NCI-H1105 treated with DMSO at 0.1 percent for 48 hours (cell line): ENCODE results near the gene VWA2.
A peak's percentile ranks its signal among the peaks of the same experiment; 100 is the strongest.

Experiments used
- DNase-seq: peaks from one replicate; lab custom pipeline; 2025; lab: John Stamatoyannopoulos, UW

The VWA2 gene, protein sequence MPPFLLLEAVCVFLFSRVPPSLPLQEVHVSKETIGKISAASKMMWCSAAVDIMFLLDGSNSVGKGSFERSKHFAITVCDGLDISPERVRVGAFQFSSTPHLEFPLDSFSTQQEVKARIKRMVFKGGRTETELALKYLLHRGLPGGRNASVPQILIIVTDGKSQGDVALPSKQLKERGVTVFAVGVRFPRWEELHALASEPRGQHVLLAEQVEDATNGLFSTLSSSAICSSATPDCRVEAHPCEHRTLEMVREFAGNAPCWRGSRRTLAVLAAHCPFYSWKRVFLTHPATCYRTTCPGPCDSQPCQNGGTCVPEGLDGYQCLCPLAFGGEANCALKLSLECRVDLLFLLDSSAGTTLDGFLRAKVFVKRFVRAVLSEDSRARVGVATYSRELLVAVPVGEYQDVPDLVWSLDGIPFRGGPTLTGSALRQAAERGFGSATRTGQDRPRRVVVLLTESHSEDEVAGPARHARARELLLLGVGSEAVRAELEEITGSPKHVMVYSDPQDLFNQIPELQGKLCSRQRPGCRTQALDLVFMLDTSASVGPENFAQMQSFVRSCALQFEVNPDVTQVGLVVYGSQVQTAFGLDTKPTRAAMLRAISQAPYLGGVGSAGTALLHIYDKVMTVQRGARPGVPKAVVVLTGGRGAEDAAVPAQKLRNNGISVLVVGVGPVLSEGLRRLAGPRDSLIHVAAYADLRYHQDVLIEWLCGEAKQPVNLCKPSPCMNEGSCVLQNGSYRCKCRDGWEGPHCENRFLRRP

DNA sequence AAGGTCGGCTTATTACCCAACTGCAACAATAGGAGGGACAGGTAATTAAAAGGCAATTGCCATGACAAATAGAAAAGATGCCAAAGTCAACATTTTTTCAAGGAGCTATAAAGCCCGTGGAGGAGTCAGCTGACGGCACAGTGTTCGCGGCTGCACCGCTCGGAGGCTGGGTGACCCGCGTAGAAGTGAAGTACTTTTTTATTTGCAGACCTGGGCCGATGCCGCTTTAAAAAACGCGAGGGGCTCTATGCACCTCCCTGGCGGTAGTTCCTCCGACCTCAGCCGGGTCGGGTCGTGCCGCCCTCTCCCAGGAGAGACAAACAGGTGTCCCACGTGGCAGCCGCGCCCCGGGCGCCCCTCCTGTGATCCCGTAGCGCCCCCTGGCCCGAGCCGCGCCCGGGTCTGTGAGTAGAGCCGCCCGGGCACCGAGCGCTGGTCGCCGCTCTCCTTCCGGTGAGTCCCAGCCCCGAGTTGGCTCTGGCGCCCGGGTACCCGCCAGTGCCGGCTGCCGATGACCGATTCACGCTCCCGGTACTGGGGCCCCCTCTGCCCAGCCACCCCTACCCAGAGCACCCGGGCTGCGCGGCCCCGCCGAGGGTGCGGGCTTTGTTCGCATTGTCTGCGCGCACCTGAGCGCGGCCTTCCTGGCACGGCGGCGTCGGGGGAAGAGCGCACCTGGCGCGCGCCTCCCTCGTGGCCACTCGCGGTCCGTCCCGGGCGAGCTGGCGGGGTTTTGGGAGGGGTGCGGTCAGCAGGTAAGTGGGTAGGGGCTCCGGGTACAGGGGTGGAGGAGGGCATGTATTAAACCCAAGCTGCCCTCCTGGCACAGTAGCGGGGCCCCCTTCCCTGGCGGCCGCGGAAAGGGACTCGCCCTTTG lies at the start of gene VWA2:
Gene VWA2 (plus strand): TSS at position 138 of the 877 bp plus-strand sequence. CDS start 9,460 bp downstream, outside the sequence.
- DNase-seq = peak; percentile 65

DNA sequence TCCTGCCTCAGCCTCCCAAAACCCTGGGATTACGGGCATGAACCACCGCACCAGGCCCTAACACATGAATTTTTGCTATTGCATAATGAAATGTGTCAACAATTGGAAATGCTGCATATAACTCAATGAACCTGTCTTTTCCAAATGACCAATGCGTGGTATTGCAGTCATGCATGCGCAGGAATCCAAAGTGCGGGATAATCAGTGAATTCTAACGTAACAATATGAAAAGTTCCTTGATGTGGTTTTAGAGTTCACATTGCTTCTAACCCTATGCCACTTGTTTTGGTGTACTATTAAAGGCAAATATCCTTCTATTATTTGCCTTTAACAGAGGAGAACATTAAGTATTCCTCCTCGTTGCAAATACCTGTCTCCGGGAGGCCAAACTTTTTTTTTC lies 49.4 kb upstream of the VWA2 start:
- no peak for DNase-seq

DNA sequence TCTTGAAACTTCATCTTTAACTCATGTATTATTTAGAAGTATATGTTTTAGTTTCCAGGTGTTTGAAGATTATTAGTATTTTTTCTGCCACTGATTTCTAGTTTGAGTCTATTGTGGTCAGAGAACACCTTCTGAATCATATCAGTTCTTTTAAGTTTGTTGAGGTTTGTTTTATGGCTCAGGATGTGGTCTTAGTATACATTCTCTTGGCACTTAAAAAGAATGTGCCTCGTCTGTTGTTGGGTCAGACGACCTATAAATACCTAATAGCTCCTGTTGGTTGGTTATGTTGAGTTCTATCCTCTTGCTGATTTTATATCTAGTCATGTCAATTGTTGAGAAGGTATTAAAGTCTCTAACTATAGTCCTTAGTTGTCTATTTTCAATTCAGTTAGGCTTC lies 44.0 kb upstream of the VWA2 start:
- no peak for DNase-seq

DNA sequence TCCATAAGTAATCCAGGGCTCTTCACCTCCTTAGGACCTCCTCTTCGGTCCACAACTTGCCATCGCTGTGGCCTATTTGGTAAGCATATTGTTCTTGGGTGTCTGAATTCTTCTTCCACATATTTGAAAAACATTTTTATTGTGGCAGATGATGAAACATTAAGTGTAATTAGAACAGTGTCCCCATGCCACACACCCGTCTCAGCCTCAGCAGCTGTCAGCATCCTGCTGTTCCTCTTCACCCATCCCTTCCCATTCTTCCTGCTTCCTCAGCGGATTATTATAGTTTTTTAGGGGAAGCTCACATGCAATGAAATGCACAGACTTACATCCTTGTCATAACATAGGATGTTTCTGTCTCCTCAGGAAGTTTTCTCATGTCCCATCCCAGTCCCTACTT lies 39.8 kb upstream of the VWA2 start:
- no peak for DNase-seq

DNA sequence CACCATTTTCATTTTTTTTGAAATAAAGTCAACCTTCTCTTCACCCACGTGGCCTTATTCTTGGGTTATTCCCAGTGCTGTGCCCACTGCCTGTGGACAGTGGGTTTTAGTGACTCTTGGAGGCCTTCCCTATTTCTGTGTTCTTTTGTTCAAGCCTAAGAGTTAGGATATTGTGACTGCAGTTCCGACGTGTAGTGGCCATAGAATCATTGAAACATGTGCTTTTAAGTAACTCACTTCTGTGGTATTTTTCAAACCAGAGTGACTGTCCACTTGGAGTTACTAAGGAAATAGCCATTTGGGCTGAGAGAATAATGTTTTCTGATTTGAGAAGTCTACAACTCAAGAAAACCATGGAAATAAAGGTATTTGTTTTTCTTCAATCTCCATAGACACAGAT lies 36.2 kb upstream of the VWA2 start:
- no peak for DNase-seq

DNA sequence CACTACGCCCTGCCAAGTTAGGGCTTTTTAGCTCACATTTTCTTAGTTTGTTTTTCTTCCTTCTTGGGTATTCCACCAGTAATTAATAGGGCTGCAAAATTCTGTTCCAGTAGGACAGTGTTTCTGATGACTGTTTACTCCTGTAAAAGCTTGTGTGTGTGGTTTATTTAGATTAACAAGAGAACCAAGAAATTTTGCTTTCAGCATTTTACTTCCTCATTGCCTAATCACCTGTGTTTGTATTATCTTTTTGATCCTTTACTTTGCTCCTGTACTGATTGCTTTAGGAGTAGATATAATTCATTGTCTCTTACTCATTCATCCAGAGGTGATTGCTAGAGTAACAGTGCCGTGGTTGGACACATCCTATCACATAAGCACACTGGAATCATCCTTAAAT lies 32.2 kb upstream of the VWA2 start:
- no peak for DNase-seq

DNA sequence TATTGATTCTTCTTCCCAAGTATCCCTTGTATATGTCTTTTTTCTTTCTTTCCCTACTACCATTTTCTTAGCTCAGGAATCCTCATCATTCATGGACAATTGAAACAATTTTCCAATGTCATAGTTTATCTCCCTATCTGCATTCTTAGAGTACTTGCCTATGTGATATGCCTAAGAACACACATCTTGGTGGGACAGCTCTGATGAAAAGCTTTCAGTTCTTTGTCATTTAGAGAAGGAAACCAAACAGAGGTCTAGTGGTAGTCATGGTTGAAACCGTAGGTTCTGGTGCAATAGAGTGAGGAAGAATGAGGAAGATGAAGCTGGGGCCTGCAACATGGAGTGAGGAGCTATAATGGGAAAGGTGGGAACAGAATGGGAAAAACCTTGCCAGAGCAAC lies 31.7 kb upstream of the VWA2 start:
- DNase-seq = no peak

DNA sequence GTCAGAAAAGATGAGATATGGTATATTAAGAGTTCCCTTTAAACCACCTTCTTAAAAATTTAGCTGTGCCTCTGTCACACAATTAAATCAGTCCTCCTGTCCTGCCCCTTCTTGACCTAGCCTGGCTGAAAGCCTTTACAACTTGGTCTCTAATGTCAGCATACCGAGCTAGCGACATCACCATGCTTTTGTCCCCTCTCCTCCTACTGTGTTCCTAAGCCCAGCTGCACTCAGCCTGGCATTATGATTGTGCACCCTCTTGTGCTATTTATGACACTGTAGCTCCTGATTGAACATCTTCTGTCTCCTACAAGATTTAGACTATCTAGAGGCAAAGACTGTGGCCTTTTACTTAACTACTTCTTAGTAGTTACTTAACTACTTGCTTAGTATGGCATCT lies 30.7 kb upstream of the VWA2 start:
- no peak for DNase-seq

DNA sequence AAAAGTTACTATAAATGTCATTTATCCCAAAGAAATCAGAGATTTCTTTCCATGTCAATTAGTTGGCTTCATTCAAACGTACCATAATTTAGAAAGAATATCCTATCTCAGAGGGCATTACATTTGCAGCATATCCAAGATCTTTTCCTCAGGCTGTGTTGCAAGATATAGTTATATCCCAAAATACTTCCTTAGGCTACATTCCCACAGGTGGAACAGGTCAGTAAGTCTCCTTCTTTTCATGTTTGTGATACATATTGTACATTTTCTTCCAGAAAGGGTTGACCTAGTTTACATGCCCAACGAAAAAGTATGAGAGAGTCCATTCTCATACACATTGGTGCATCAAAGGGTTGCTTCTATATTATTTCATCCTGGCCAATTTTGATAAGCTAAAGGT lies 26.9 kb upstream of the VWA2 start:
- DNase-seq = no peak

DNA sequence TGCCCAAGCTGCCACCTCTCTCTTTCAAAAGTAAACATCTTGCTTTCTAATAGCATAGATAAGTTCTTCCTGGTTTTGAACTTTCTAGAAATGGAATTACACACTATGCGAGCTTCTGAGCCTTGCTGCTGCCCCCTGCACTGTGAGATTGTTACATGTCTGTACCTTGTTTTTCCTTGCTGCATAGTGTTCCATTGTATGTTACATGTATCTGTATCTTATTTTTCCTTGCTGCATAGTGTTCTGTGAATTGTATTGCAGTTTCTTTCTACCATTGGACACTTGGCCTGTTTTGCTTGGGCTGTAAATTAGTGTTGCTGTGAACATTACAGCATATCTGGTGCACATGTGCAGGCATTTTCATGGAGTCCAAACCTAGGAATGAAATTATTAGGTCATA lies 24.0 kb upstream of the VWA2 start:
- no peak for DNase-seq

DNA sequence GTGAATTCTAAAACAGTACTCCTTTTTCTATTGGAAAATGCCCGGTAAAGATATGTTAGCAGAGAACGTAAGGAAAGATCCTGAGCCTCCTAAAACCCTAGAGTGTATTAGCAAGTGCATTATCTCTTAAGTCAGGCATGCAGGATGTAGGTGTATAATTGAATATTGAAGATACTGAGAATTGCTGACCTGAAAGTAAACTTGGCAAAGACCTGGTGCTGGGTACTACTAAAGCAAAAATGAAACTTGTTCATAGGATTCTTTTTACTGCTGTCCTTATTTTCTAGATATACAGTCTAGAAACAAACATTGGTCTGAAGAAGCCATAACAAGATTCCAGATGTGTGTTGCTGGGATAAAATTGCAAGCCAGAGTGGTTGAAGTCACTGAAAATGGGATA lies 18.8 kb upstream of the VWA2 start:
- DNase-seq = no peak

DNA sequence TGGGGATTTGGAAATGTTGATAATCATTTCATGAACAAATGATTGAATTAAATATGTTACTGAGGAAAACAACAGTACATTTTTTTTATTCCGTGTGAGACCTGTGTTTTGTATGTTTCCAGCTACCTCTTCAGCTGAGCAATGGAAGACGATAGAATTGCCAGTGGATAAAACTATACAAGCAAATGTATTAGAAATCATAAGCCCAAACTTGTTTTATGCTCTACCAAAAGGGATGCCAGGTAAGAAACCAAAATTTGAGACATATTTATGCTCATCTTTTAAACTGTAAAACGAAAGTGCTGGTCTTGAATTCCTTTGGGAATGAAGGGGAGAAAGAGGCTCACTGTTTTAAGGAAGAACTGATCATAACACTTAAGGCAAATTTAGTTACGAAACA lies 17.8 kb upstream of the VWA2 start:
- no peak for DNase-seq

DNA sequence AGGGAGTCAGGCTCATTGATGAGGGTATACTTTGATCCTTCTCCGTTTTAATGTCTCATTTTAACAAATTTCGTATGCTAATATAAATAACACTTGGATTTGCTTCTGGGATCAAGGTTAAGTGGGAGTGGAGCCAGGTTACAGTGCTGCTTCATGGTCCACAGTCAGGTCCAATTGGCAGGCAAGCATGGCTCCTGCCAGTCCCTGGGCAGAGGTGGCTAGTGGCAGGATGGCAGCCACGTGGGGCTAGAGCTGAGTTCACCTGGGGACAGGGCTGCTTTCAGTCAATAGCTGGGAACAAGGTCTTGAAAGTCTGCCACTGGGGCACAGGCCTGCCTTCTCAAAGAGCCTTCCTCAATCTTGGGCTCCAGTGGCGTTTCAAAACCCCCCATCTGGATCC lies 16.0 kb upstream of the VWA2 start:
- DNase-seq = no peak

DNA sequence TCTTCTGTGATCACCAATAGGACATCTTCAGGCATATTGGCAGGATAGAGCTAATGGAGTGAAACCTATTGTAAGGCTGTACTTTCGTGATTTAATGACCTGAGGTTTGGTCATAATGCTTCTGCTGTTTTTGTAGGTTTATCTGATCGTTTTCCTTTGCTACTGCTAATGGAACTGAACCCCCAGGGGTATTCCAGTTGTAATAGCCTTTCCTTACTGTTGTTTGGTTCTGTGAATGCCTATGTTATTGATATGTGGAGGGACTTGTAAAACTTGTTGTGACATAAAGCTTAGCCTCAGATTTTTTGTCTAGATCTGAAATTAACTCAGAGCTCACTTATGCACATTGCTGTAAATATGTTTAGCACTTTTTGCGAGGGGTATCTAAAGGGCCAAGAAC lies 10.9 kb upstream of the VWA2 start:
- DNase-seq = no peak

DNA sequence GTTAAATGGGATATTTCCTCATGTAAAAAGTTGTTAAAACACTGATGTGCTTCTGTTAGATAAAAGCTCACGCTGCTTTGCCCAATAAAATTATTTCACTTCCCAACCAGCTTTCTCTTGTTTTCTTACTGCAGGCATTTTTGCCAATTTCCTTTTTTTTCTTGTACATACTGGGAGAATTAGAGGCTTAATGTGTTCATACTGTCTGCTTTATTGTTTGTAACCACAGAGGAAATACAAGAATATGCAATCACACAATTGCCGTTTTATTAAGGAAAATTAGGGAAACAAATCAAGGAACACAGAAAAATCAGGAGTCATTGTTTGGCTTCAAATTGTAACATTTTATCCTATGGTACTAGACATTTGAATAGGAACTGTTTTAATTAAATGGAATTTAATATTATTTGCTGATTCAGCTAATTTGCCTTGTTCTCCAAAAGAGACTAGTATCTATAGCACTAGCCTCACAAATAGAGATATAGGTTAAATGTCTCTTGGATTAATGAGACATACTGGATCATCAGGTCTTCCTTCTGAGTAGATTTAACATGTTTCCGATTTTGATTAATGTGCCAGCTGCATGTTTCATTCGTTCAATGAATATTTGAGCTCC lies 6.4 kb upstream of the VWA2 start:
- no peak for DNase-seq

DNA sequence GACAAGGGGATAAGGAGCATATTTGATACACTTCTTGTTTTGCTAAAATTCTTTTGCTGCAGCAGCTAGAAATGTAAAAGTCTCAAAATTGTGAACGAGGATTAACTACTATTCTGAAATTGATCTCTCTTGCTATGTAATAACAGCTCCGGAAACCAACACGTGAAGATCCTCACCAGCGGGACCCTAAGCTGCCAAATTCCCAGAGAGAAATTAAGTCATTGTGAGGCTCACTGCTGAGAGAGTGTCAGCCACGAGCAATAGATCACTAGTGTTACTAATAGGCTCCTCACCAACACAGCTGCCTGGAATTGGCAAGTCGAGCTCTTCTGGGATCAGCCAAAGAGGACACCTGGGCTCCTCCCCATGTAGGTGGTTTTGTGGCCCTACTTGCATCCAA lies 5.6 kb upstream of the VWA2 start:
- no peak for DNase-seq

DNA sequence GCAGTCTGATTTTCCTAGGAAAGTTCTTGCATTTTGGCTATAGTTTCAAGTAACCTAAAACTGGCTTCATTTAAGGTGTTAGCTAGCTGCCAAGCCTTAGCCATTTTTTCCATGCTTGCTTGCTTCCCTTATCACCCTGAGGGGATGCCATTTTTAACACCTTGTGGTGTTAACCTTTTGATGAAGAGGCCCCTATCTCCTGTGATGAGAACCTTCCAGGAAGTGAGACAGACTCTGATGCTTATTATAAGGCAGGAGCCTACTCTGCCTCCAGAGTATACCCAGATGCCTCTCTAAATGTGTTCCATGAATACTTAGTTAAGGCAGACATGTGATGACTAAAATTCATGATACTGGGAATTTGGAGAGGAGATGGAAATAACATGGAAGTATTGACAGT lies 4.9 kb upstream of the VWA2 start:
- no peak for DNase-seq

DNA sequence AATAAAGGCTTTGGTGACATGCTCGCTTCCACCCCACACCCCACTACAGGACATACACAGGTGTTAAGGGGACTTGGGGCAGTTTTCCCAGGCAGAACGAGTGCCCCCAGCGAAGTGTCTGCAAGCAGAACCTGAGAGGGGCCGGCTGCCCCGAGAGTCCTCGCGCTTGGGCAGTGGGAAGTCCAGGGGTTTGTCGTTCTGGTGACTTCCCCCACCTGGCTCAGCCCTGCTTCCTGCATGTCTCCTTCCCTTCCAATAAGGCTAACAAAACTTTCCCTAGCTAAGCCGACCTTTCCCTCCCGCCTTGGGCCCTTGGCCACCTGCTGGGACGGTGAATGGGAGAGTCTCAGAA lies 916 bp downstream of the VWA2 start:
- DNase-seq = no peak

DNA sequence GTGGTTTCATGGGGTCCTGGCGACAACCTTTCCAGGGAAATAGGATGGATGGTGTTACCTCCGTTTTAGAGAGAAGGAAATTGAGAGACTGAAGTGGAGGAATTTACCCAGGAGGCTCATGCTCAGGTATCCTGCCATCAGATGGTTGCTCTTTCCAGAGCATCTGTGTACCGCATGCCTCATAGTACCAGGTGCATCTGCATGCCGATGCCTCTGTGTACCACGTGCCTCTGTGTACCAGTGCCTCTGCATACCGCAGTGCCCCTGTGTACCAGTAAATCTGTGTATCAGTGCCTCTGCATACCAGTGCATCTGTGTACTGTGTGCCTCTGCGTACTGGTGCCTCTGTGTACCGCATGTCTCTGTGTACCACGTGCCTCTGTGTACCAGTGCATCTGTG lies 3.2 kb downstream of the VWA2 start:
- DNase-seq = no peak

DNA sequence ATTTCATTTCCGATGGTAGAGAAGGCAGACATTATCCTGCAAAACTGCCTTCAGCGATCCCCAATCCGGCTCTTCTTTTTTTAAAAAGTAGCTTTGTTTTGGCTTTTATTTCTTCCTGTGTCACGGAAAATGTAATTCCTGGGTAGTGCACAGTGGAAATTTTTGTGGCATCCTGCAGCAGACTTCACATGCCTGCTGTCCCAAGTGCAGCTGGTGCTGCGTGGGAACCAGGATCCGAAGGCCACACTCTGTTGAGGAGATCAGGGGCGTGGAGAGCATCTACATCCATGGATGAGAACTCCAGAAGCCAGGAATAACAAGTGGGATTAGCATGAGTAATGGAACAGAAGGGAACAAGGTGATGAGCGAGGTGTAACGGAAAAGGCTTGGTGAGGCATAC lies 4.6 kb downstream of the VWA2 start:
- DNase-seq = no peak

DNA sequence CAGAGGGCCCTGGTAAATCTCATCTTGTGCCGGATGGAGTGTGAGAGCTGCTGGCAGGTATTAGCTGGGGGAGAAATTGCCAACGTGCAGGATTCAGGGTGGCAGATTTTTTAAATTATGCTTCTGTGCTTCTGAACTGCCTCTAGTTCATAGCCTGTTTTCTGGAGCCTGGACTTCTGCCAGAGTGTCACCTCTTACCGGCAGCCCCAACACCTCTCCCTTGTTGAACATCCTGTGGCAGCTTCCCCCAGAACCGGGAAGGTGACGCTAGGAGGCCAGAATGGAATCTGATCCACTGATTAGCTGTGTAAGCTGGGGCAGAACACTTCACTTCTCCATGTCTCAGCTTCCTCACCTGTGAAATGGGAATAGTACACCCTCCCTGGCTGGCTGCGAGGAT lies 5.1 kb downstream of the VWA2 start:
- DNase-seq = no peak

DNA sequence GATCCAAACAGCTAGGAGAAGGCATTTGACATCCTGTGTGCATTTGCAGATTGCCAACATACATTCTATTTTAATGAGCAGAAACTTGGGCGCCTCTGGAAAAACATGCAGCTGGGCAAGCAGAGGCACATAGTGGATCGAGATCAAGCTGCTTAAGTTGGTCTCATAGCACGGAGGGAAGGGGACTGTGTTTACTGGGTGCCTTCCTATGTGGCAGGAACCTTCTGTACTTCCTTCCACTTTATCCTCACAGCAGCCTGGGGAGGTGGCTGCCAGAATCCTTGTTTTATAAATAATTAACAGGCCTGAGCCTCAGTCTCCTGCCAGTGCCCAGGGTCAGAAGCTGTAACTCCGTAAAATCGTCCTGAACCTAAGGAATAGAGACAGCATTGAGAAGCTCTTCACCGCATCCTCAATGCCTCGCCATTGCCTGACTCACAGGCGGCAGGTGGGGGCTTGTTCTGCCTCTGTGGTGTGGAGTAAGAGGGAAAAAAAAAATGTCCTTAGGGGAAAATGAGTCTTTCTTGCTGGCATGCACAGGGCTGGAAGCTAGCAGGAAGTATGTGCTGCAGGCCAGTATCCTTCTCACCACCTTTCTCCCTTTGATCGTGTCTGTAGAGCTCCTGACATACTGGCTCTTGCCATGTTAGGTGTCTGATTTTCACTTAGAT lies 6.2 kb downstream of the VWA2 start:
- no peak for DNase-seq
